ENCODE measurements around the gene FGD2.
A peak's percentile ranks its signal among the peaks of the same experiment; 100 is the strongest.

The FGD2 gene

GRCh38 chr6:36967301-36967700 is 38.2 kb upstream of the FGD2 start:
- DNase-seq (ENCODE audit: low read depth) = no peak
- H3K4me3 ChIP-seq (ENCODE audit: control insufficient read depth, low read depth, low read length) = no peak overlapping the region
- no peak for TF ChIP-seq CTCF (conservative IDR thresholded peaks at IDR 0.05; ENCODE audit: control insufficient read depth, insufficient read depth, low read depth, low read length)

GRCh38 chr6:36967757-36968156 is 37.7 kb upstream of the FGD2 start:
- DNase-seq (ENCODE audit: low read depth) = no peak
- TF ChIP-seq CTCF (conservative IDR thresholded peaks at IDR 0.05; ENCODE audit: control insufficient read depth, insufficient read depth, low read depth, low read length) = no peak
- no peak overlapping the region for H3K4me3 ChIP-seq (ENCODE audit: control insufficient read depth, low read depth, low read length)

GRCh38 chr6:36968266-36968977 is 37.0 kb upstream of the FGD2 start:
- no peak overlapping the region for H3K4me3 ChIP-seq (ENCODE audit: control insufficient read depth, low read depth, low read length)
- DNase-seq (ENCODE audit: low read depth) = peak; percentile 43
- TF ChIP-seq CTCF (conservative IDR thresholded peaks at IDR 0.05; ENCODE audit: control insufficient read depth, insufficient read depth, low read depth, low read length) = no peak

GRCh38 chr6:36969240-36969691 is 36.2 kb upstream of the FGD2 start:
- DNase-seq (ENCODE audit: low read depth) = no peak
- no peak overlapping the region for H3K4me3 ChIP-seq (ENCODE audit: control insufficient read depth, low read depth, low read length)
- no peak for TF ChIP-seq CTCF (conservative IDR thresholded peaks at IDR 0.05; ENCODE audit: control insufficient read depth, insufficient read depth, low read depth, low read length)

GRCh38 chr6:36969988-36970891 is 35.2 kb upstream of the FGD2 start:
- TF ChIP-seq CTCF (conservative IDR thresholded peaks at IDR 0.05; ENCODE audit: control insufficient read depth, insufficient read depth, low read depth, low read length) = no peak
- H3K4me3 ChIP-seq (ENCODE audit: control insufficient read depth, low read depth, low read length) = no peak overlapping the region
- no peak for DNase-seq (ENCODE audit: low read depth)

- no peak for DNase-seq (ENCODE audit: low read depth)
- H3K4me3 ChIP-seq (ENCODE audit: control insufficient read depth, low read depth, low read length) = no peak overlapping the region
- TF ChIP-seq CTCF (conservative IDR thresholded peaks at IDR 0.05; ENCODE audit: control insufficient read depth, insufficient read depth, low read depth, low read length) = no peak
Observed at GRCh38 chr6:36970892-36971842, 34.3 kb upstream of the FGD2 start.
